Esophagus muscularis mucosa (tissue), 4 donors: ENCODE data around the gene POU3F3. TPM values are rescaled to one million over a fixed set of nuclear protein-coding genes. Genes with fewer than 3 reads are reported as not detected.

ENCODE experiments used
- DNase-seq: peaks from one replicate; pipeline ENCODE4 v3.0.0-alpha.2; 2017; ENCODE audit errors: extremely low spot score
- H3K27ac ChIP-seq, 4 donors: fragments of 200-600 bp; sonication (generic); replicated peaks in 1 of 4; 1 replicate in 3 of 4; 2 replicates in 1 of 4; pipeline ENCODE4 v1.5.1; 2016 to 2019; ENCODE audit warnings: mild to moderate bottlenecking in 1 of 4
- H3K27me3 ChIP-seq, 4 donors: fragments of 200-600 bp; sonication (generic); one replicate each; pipeline versions ENCODE4 v1.5.1 to v1.6.0; 2016 to 2019
- H3K36me3 ChIP-seq, 4 donors: fragments of 200-600 bp; sonication (generic); one replicate each; pipeline ENCODE4 v1.5.1; 2016 to 2019
- H3K4me1 ChIP-seq, 4 donors: fragments of 200-600 bp; sonication (generic); one replicate each; pipeline ENCODE4 v1.5.1; 2016 to 2019
- H3K4me3 ChIP-seq, 4 donors: fragments of 200-600 bp; sonication (generic); 1 replicate in 2 of 4; 2 replicates in 2 of 4; pipeline ENCODE4 v1.5.1; 2016 to 2019; ENCODE audit warnings: mild to moderate bottlenecking in 4 of 4, moderate library complexity in 1 of 4
- H3K9me3 ChIP-seq, 4 donors: fragments of 200-600 bp; sonication (generic); 1 replicate in 3 of 4; 2 replicates in 1 of 4; pipeline ENCODE4 v1.5.1; 2016 to 2019
- CTCF ChIP-seq, 3 experiments: fragments of 200-600 bp in 2 of 3; fragments of 450-650 bp in 1 of 3; sonication (generic) in 2 of 3; IDR thresholded peaks; one replicate each; pipeline ENCODE4 v1.5.1; 2017 to 2019; ENCODE audit warnings: antibody characterized with exemption in 3 of 3, mild to moderate bottlenecking in 2 of 3, moderate library complexity in 1 of 3
- EP300 ChIP-seq: sonication (generic); formaldehyde crosslinking; IDR thresholded peaks from one replicate; pipeline ENCODE4 v1.6.1; 2017; ENCODE audit warnings: antibody characterized with exemption
- POLR2A ChIP-seq: fragments of 450-650 bp; IDR thresholded peaks from one replicate; pipeline ENCODE4 v1.6.1; 2017; ENCODE audit warnings: antibody characterized with exemption, moderate library complexity, mild to moderate bottlenecking, low read depth
- POLR2AphosphoS5 ChIP-seq, 2 donors: sonication (generic); formaldehyde crosslinking; IDR thresholded peaks; one replicate each; pipeline ENCODE4 v1.6.1; 2017; ENCODE audit warnings: antibody characterized with exemption in 2 of 2
- WGBS: methylation state at CpG from one replicate; pipeline ENCODE4 v1.1.5; 2018; 5-methylcytosine and 5-hydroxymethylcytosine counted together
- intact Hi-C: fragments of 100-400 bp; cut with DNase I; formaldehyde crosslinking; loops from one replicate; pipeline ENCODE4 v1.15.1; 2023
- total RNA-seq, 4 donors: library from RNA; depleted of rRNA; stranded (reverse); fragments of >200 nt; gene quantifications; one replicate each; pipeline versions ENCODE4 v1.1.0 to v1.2.1, GENCODE V29; 2016

POU3F3 gene
- total RNA-seq, 4 donors from 2014 or later: 0.11 TPM; not detected in 3

- H3K4me3 ChIP-seq: no peak overlapping the region
- WGBS: 1% methylated on average over 25 of the region's 51 CpGs
- TF ChIP-seq POLR2AphosphoS5 (IDR thresholded peaks at IDR 0.05): no peak
- TF ChIP-seq EP300: no peak
- no peak for TF ChIP-seq CTCF (IDR thresholded peaks at IDR 0.05)
- no peak for TF ChIP-seq POLR2A
- no peak for DNase-seq
- no peaks in the 10 kb centered on the region for H3K36me3 ChIP-seq
- peaks cover 0 to 100% (median 62%) of the 10 kb centered on the region in 4 donors for H3K27me3 ChIP-seq
- no peaks in the 10 kb centered on the region for H3K9me3 ChIP-seq
- intact Hi-C loops: no loop called here
- H3K4me1 ChIP-seq: peaks cover 12 to 37% (median 29%) of the 10 kb centered on the region in 4 donors
- H3K27ac ChIP-seq: no peak overlapping the region
These were observed 13.2 kb downstream of the POU3F3 start for GRCh38 chr2:104866883-104867812.

GRCh38 chr2:104867813-104868504 is 14.0 kb downstream of the POU3F3 start:
- Histone ChIP-seq H3K4me1 (peaks cover 15 to 38% (median 30%) of the 10 kb centered on the region in 4 donors), H3K9me3 (no peaks in the 10 kb centered on the region), H3K4me3 (no peak overlapping the region), H3K27me3 (peaks cover 0 to 100% (median 57%) of the 10 kb centered on the region in 4 donors), H3K27ac (no peak overlapping the region), H3K36me3 (no peaks in the 10 kb centered on the region)
- intact Hi-C loops: no loop called here
- no peak for DNase-seq
- whole genome bisulfite sequencing: 6% methylated on average over 25 of the region's 33 CpGs
- TF ChIP-seq CTCF (IDR thresholded peaks at IDR 0.05): no peak
- TF ChIP-seq POLR2AphosphoS5 (IDR thresholded peaks at IDR 0.05): no peak
- TF ChIP-seq EP300: no peak
- no peak for TF ChIP-seq POLR2A

GRCh38 chr2:104868505-104868866 is 14.6 kb downstream of the POU3F3 start:
- TF ChIP-seq EP300: no peak
- TF ChIP-seq POLR2AphosphoS5 (IDR thresholded peaks at IDR 0.05): no peak
- no peak for TF ChIP-seq POLR2A
- TF ChIP-seq CTCF (IDR thresholded peaks at IDR 0.05): no peak
- Histone ChIP-seq H3K27ac (no peak overlapping the region), H3K4me1 (peaks cover 17 to 39% (median 33%) of the 10 kb centered on the region in 4 donors), H3K9me3 (no peaks in the 10 kb centered on the region), H3K27me3 (peaks cover 0 to 100% (median 54%) of the 10 kb centered on the region in 4 donors), H3K4me3 (no peak overlapping the region), H3K36me3 (no peaks in the 10 kb centered on the region)
- DNase-seq: no peak
- WGBS: 40% methylated on average over 2 of the region's 4 CpGs
- intact Hi-C loops: no loop called here

- 23% methylated on average over 3 of the region's 4 CpGs for WGBS
- H3K27me3 ChIP-seq: peaks cover 0 to 100% (median 39%) of the 10 kb centered on the region in 4 donors
- no peak for DNase-seq
- H3K36me3 ChIP-seq: no peaks in the 10 kb centered on the region
- H3K27ac ChIP-seq: no peak overlapping the region
- TF ChIP-seq EP300: no peak
- no peak for TF ChIP-seq CTCF (IDR thresholded peaks at IDR 0.05)
- no peak for TF ChIP-seq POLR2AphosphoS5 (IDR thresholded peaks at IDR 0.05)
- TF ChIP-seq POLR2A: no peak
- no peaks in the 10 kb centered on the region for H3K9me3 ChIP-seq
- peaks cover 12 to 33% (median 28%) of the 10 kb centered on the region in 4 donors for H3K4me1 ChIP-seq
- intact Hi-C loops: no loop called here
- H3K4me3 ChIP-seq: no peak overlapping the region
These were observed 16.4 kb downstream of the POU3F3 start for GRCh38 chr2:104870100-104870975.
